ENCODE measurements around the gene HYAL1. TPM values are rescaled to one million over a fixed set of nuclear protein-coding genes. Genes with fewer than 3 reads are reported as not detected.

Gene HYAL1
- total RNA-seq, 2 donors from 2014 or later, result 38.1 to 40.8 TPM

GRCh38 chr3:50256978-50257890 is 46.1 kb downstream of the HYAL1 start:
- no peak for DNase-seq (ENCODE audit: low spot score)
- Histone ChIP-seq H3K9me3 (no peaks in the 10 kb centered on the region), H3K4me3 (no peak overlapping the region), H3K36me3 (peaks cover 56% of the 10 kb centered on the region), H3K27me3 (no peaks in the 10 kb centered on the region), H3K4me1 (peaks cover 0 to 76% of the 10 kb centered on the region in 2 donors), H3K27ac (peak overlapping the region; percentile 88 to 95)
- TF ChIP-seq CTCF (IDR thresholded peaks at IDR 0.05), result peak in 1 of 2 donors; percentile 44

DNA sequence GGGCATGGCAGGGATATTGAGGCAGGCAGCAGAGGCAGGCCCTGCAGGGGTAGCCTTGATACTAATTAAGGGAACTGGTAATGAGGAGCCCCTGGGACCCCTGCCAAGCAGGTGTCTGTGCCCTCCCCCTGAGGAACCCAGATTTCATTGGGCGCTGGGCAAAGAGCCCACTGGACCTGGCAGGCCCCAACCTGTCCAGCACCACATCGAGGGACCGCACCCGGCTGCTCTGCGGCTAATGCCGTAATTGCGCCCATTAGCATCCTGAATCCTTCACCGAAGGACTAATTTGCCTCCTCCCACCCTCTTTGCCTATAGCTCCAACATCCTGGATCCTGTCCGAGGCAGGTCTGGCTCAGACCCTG is 48.1 kb downstream of the HYAL1 start:
- no peaks in the 10 kb centered on the region for H3K9me3 ChIP-seq
- no peak for TF ChIP-seq CTCF (IDR thresholded peaks at IDR 0.05)
- peaks cover 59% of the 10 kb centered on the region for H3K36me3 ChIP-seq
- peak overlapping the region; percentile 88 to 95 for H3K27ac ChIP-seq
- peaks cover 0 to 82% of the 10 kb centered on the region in 2 donors for H3K4me1 ChIP-seq
- no peaks in the 10 kb centered on the region for H3K27me3 ChIP-seq
- H3K4me3 ChIP-seq, result no peak overlapping the region
- DNase-seq (ENCODE audit: low spot score), result peak; percentile 58

DNA sequence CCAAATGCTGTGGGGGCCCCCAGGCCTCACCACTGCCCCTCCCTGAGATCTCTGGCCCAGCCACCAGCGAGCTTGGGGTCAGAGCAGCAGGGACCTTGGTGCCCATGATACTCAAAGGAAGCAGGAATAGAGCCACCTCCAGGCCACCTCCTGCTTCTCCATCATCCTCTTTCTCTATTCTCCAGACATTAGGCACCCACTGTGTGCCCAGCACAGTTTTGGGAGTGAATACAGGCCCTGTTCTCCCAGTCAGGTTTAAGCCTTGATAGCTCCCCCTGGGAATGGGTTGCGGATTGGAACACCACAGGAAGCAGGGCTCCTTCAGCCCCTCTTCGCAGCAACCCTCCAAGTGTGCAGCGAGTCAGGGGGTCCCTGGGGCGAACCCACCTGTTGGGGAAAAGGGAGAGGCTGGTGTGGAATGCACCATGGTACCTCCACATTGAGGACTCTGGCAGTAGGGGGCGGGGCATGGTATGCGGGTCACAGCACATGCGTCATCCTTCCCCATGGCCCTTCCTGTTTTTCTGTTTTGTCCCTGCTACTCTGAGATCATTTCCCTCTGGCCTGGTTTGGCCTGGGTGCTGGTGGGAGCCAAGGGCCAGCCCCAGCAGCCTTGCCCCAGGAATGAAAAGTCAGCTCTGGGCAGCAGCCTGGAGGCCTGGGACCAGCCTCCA is 48.7 kb downstream of the HYAL1 start:
- peak; percentile 91 for DNase-seq (ENCODE audit: low spot score)
- peak overlapping the region; percentile 88 to 95 for H3K27ac ChIP-seq
- H3K27me3 ChIP-seq, result no peaks in the 10 kb centered on the region
- no peak overlapping the region for H3K4me3 ChIP-seq
- peaks cover 59% of the 10 kb centered on the region for H3K36me3 ChIP-seq
- peaks cover 0 to 85% of the 10 kb centered on the region in 2 donors for H3K4me1 ChIP-seq
- no peaks in the 10 kb centered on the region for H3K9me3 ChIP-seq
- no peak for TF ChIP-seq CTCF (IDR thresholded peaks at IDR 0.05)

- peak; percentile 59 for DNase-seq (ENCODE audit: low spot score)
- peaks cover 38% of the 10 kb centered on the region for H3K36me3 ChIP-seq
- no peak for TF ChIP-seq CTCF (IDR thresholded peaks at IDR 0.05)
- no peaks in the 10 kb centered on the region for H3K9me3 ChIP-seq
- H3K4me3 ChIP-seq, result no peak overlapping the region
- peak overlapping the region; percentile 88 to 95 for H3K27ac ChIP-seq
- H3K27me3 ChIP-seq, result no peaks in the 10 kb centered on the region
- peaks cover 0 to 100% of the 10 kb centered on the region in 2 donors for H3K4me1 ChIP-seq
These were observed 52.2 kb downstream of the HYAL1 start for GRCh38 chr3:50251220-50251619.

GRCh38 chr3:50250514-50250913 is 52.9 kb downstream of the HYAL1 start:
- TF ChIP-seq CTCF (IDR thresholded peaks at IDR 0.05), result no peak
- H3K4me1 ChIP-seq, result peaks cover 0 to 100% of the 10 kb centered on the region in 2 donors
- H3K27me3 ChIP-seq, result no peaks in the 10 kb centered on the region
- no peaks in the 10 kb centered on the region for H3K9me3 ChIP-seq
- peaks cover 32% of the 10 kb centered on the region for H3K36me3 ChIP-seq
- H3K27ac ChIP-seq, result peak overlapping the region; percentile 88 to 95
- DNase-seq (ENCODE audit: low spot score), result no peak
- no peak overlapping the region for H3K4me3 ChIP-seq

Other genes starting within 250 kb of the HYAL1 start
- 10 to 100 TPM; 58.7 to 75.8 TPM for gene RBM5, start 214.7 kb downstream of the HYAL1 start, total RNA-seq
- gene SEMA3F, start 148.2 kb downstream of the HYAL1 start, total RNA-seq, result 10 to 100 TPM in 1 of 2 donors, 1 to 10 TPM in 1; 6.3 to 18.7 TPM
- not detected for gene GNAT1, start 112.0 kb downstream of the HYAL1 start, total RNA-seq
- gene SLC38A3, start 98.3 kb downstream of the HYAL1 start, total RNA-seq, result 1 to 10 TPM; 2.4 to 7.9 TPM
- 100 to 1,000 TPM in 1 of 2 donors, 10 to 100 TPM in 1; 72.1 to 127 TPM for gene GNAI2, start 67.4 kb downstream of the HYAL1 start, total RNA-seq
- 10 to 100 TPM; 15.4 to 20.0 TPM for gene SEMA3B, start 34.4 kb downstream of the HYAL1 start, total RNA-seq
- 10 to 100 TPM in 1 of 2 donors, 1 to 10 TPM in 1; 9.0 to 10.6 TPM for gene LSMEM2, start 24.5 kb downstream of the HYAL1 start, total RNA-seq
- 10 to 100 TPM; 51.0 to 58.5 TPM for gene IFRD2, start 11.1 kb downstream of the HYAL1 start, total RNA-seq
- 1 to 10 TPM in 1 of 2 donors, under 1 TPM in 1; 0.74 to 3.5 TPM for gene HYAL3, start 4.2 kb downstream of the HYAL1 start, total RNA-seq
- gene NAA80, start 4.2 kb downstream of the HYAL1 start, total RNA-seq, result 10 to 100 TPM in 1 of 2 donors, 1 to 10 TPM in 1; 9.0 to 10.7 TPM
- gene HYAL2, start 19.2 kb upstream of the HYAL1 start, total RNA-seq, result 100 to 1,000 TPM; 129 to 198 TPM
- 10 to 100 TPM; 23.4 to 29.6 TPM for gene TUSC2, start 24.6 kb upstream of the HYAL1 start, total RNA-seq
- gene RASSF1, start 37.3 kb upstream of the HYAL1 start, total RNA-seq, result 10 to 100 TPM; 18.6 to 25.9 TPM
- under 1 TPM; 0.26 to 0.31 TPM for gene ZMYND10, start 42.2 kb upstream of the HYAL1 start, total RNA-seq
- 10 to 100 TPM; 12.5 to 20.3 TPM for gene NPRL2, start 47.2 kb upstream of the HYAL1 start, total RNA-seq
- gene CYB561D2, start 47.3 kb upstream of the HYAL1 start, total RNA-seq, result 10 to 100 TPM; 11.7 to 11.9 TPM
- gene TMEM115, start 55.9 kb upstream of the HYAL1 start, total RNA-seq, result 10 to 100 TPM; 37.1 to 47.4 TPM
- gene CACNA2D2, start 200.1 kb upstream of the HYAL1 start, total RNA-seq, result 1 to 10 TPM; 3.7 to 6.2 TPM